Endothelial cell of umbilical vein (primary cell): ENCODE results near the gene NEK7. TPM values are rescaled to one million over a fixed set of nuclear protein-coding genes. Genes with fewer than 3 reads are reported as not detected.
"Not testable (repeated sequence)": the region's sequence is repeated elsewhere in the genome, so short reads cannot be mapped to it uniquely, and the experiment has no call there.

Source experiments
- BruUV-seq: library from RNA; stranded (reverse); fragments of 400-500 nt; replicated peaks from 2 replicates; lab custom pipeline; 2021; lab: Mats Ljungman, UMichigan
- CTCF ChIA-PET: fragments of 300-600, 350-600 bp; sonication (Branson Sonifier 250); formaldehyde crosslinking; loops from one replicate; lab custom pipeline; 2021; ENCODE audit warnings: antibody characterized with exemption, inconsistent platforms; lab: Charles Lee
- POLR2A ChIA-PET: fragments of 300-600, 350-600 bp; sonication (Branson Sonifier 250); formaldehyde crosslinking; loops from one replicate; lab custom pipeline; 2021; ENCODE audit warnings: antibody characterized with exemption, inconsistent platforms; lab: Charles Lee
- DNase-seq: peaks from one replicate; pipeline ENCODE4 v3.0.0-alpha.2; 2011; ENCODE audit warnings: low read depth, low spot score
- FAIRE-seq: peaks from 2 replicates; lab custom pipeline; 2011; peaks lifted over from hg19 to GRCh38; lab: Jason Lieb, UNC
- H2AFZ ChIP-seq: 2 replicates; pipeline ENCODE4 v1.6.0; 2012; ENCODE audit warnings: low read depth, low read length, control low read depth, inconsistent platforms
- H3K27ac ChIP-seq: 2 replicates; pipeline ENCODE4 v1.5.1; 2011; ENCODE audit warnings: low read depth, mild to moderate bottlenecking, control low read depth, low read length, moderate library complexity; ENCODE audit not compliant: insufficient read depth
- H3K27me3 ChIP-seq, 2 experiments: 2 replicates each; pipeline versions ENCODE4 v1.6.0 to v1.6.1; 2011; ENCODE audit warnings: low read length in 2 of 2, mixed read lengths in 1 of 2; ENCODE audit not compliant: control insufficient read depth in 2 of 2, insufficient read depth in 2 of 2
- H3K36me3 ChIP-seq, 2 experiments: 2 replicates in 1 of 2; 3 replicates in 1 of 2; pipeline ENCODE4 v1.5.1; 2011; ENCODE audit warnings: low read length in 2 of 2, mild to moderate bottlenecking in 1 of 2, moderate library complexity in 1 of 2; ENCODE audit not compliant: control insufficient read depth in 2 of 2, insufficient read depth in 2 of 2; ENCODE audit errors: extremely low read depth in 1 of 2
- H3K4me1 ChIP-seq: 3 replicates; pipeline ENCODE4 v1.5.1; 2011; ENCODE audit warnings: mild to moderate bottlenecking, low read length; ENCODE audit not compliant: control insufficient read depth, insufficient read depth; ENCODE audit errors: extremely low read depth
- H3K4me2 ChIP-seq: 2 replicates; pipeline ENCODE4 v1.6.1; 2011; ENCODE audit warnings: low read length, control low read depth, mixed read lengths; ENCODE audit not compliant: insufficient read depth
- H3K4me3 ChIP-seq, 3 experiments: fragments of 200-600 bp in 1 of 3; sonication (generic), shearing (Covaris generic) in 1 of 3; replicated peaks in 1 of 3; 2 replicates each; pipeline ENCODE4 v1.5.1; 2011 to 2016; ENCODE audit warnings: control low read depth in 3 of 3, low read length in 3 of 3, mild to moderate bottlenecking in 2 of 3, inconsistent platforms in 1 of 3, low read depth in 1 of 3, moderate library complexity in 1 of 3; ENCODE audit not compliant: insufficient read depth in 1 of 3
- H3K79me2 ChIP-seq: 2 replicates; pipeline ENCODE4 v1.6.0; 2012; ENCODE audit warnings: low read length, inconsistent platforms; ENCODE audit not compliant: control insufficient read depth, insufficient read depth
- H3K9ac ChIP-seq: replicated peaks from 2 replicates; pipeline ENCODE3; 2011; ENCODE audit warnings: low read length, control low read depth; ENCODE audit not compliant: insufficient read depth; ENCODE audit errors: extremely low read depth
- H3K9me1 ChIP-seq: replicated peaks from 3 replicates; pipeline ENCODE4 v1.6.0; 2011; ENCODE audit warnings: mild to moderate bottlenecking, low read length; ENCODE audit not compliant: control insufficient read depth, insufficient read depth; ENCODE audit errors: extremely low read depth
- H3K9me3 ChIP-seq: replicated peaks from 2 replicates; pipeline ENCODE4 v1.5.1; 2012; ENCODE audit warnings: low read length, inconsistent platforms; ENCODE audit not compliant: control insufficient read depth, insufficient read depth
- H4K20me1 ChIP-seq: replicated peaks from 2 replicates; pipeline ENCODE3; 2011; ENCODE audit warnings: mild to moderate bottlenecking, low read length; ENCODE audit not compliant: control insufficient read depth, insufficient read depth; ENCODE audit errors: extremely low read depth
- EZH2 ChIP-seq: IDR thresholded peaks from 2 replicates; pipeline ENCODE4 v1.6.1; 2012; ENCODE audit warnings: borderline replicate concordance, low read depth, mild to moderate bottlenecking, moderate library complexity, low read length, inconsistent platforms; ENCODE audit not compliant: severe bottlenecking
- JUN ChIP-seq: IDR thresholded peaks from 2 replicates; pipeline ENCODE4 v1.6.1; 2011; ENCODE audit warnings: borderline replicate concordance, low read depth; ENCODE audit not compliant: insufficient read length, insufficient read depth
- dilution Hi-C: fragments of 300-500 bp; cut with MboI; formaldehyde crosslinking; loops from one replicate; pipeline ENCODE4 v1.15.0; 2019; ENCODE audit warnings: low sequenced_read_pairs; ENCODE audit not compliant: extremely low pct_ligation_motif_present
- intact Hi-C: fragments of 100-400 bp; cut with micrococcal nuclease; formaldehyde crosslinking; loops from one replicate; pipeline ENCODE4 v1.10.0; 2022
- polyA plus RNA-seq, 4 experiments: library from polyadenylated mRNA; depleted of rRNA in 3 of 4; stranded (reverse) in 3 of 4; unstranded in 1 of 4; fragments of >200 nt; gene quantifications; 2 replicates each; pipeline versions ENCODE4 v1.2.1 to v1.2.3, GENCODE V29; 2011 to 2012; ENCODE audit warnings: missing spikeins in 1 of 4
- total RNA-seq: library from RNA; stranded (reverse); gene quantifications from 2 replicates; pipeline ENCODE4 v1.2.3, GENCODE V29; 2021

NEK7 gene
- total and polyA plus RNA-seq, 2 donors (not counting 3 experiments of a cell fraction or from before 2014, with no cell fraction given) = 22.6 to 45.7 TPM

- DNase-seq, H2AFZ ChIP-seq, BruUV-seq, intact Hi-C loops, H4K20me1 ChIP-seq, H3K9me3 ChIP-seq, H3K27ac ChIP-seq, dilution Hi-C loops, H3K9ac ChIP-seq, H3K36me3 ChIP-seq, H3K4me1 ChIP-seq, CTCF ChIA-PET, H3K79me2 ChIP-seq, FAIRE-seq, H3K4me2 ChIP-seq, POLR2A ChIA-PET, H3K4me3 ChIP-seq, H3K27me3 ChIP-seq, H3K9me1 ChIP-seq: not testable (repeated sequence)
Measured at GRCh38 chr1:198315331-198315730, 158.5 kb downstream of the NEK7 start.

GRCh38 chr1:198316546-198317100 lies 159.8 kb downstream of the NEK7 start:
- H2AFZ ChIP-seq = no peak overlapping the region
- POLR2A ChIA-PET = no interaction called here

More at GRCh38 chr1:198316546-198317100, 159.8 kb downstream of the NEK7 start:
- Histone ChIP-seq H3K4me1 (peaks cover 10% of the 10 kb centered on the region), H3K9me3 (no peaks in the 10 kb centered on the region), H3K27me3 (no peaks in the 10 kb centered on the region), H3K36me3 (peaks cover 0 to 2% of the 10 kb centered on the region in 2 experiments), H4K20me1 (no peaks in the 10 kb centered on the region), H3K9ac (no peak overlapping the region), H3K4me2 (no peak overlapping the region), H3K9me1 (no peaks in the 10 kb centered on the region), H3K27ac (no peak overlapping the region), H3K4me3 (no peak overlapping the region), H3K79me2 (no peaks in the 10 kb centered on the region)
- FAIRE-seq (no peak), DNase-seq (peak; percentile 10)
- CTCF ChIA-PET = no interaction called here
- BruUV-seq = no TSS peak
- TF ChIP-seq JUN (peak; percentile 11), EZH2 (no peak)
- dilution Hi-C loops = no loop called here
- intact Hi-C loops = no loop called here
